ENCODE results near the gene SFXN4. TPM values are rescaled to one million over a fixed set of nuclear protein-coding genes. Genes with fewer than 3 reads are reported as not detected.
"Not testable (repeated sequence)": the region's sequence is repeated elsewhere in the genome, so short reads cannot be mapped to it uniquely, and the experiment has no call there.

The SFXN4 gene
- total and polyA plus RNA-seq, 7 donors: 14.8 to 48.3 (median 19.7) TPM

DNA sequence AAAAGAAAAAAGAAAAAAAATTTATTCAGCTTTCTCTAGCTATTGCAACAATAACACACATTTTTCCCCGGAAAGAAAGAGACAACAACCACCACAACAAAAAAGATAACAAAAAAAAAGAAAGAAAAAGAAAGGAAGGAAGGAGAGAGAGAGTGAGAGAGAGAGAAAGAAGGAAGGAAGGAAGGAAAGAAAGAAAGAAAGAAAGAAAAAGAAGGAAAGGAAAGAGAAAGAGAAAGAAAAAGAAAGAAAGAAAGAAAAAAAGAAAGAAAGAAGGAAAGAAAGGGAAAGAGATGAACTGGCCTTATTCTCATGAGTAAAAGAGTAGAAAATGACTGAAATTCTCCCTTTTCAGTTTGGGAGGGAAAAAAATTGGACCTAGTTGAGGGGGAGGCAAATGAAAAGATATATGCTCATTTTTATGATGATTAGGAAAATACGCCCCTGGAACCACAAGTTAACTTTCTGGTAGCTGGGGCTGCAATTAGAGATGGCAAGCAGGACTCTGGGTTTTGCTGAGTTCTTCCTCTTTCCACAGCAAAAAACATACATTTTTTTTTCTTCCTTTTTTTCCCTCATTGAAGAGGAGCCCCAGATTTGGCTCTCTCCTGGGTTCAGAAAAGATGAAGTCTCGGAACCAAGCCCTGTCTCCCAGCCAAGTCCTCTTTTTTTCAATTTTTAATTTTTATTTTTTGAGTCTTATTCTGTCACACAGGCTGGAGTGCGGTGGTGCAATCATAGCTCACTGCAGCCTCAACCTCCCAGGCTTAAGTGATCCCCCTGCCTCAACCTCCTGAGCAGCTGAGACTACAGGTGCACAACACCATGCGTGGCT, 25.7 kb upstream of the SFXN4 start:
- no peak for TF ChIP-seq POLR2AphosphoS5 (IDR thresholded peaks at IDR 0.05)
- TF ChIP-seq POLR2A (IDR thresholded peaks at IDR 0.05): no peak
- TF ChIP-seq, protein P1, sequence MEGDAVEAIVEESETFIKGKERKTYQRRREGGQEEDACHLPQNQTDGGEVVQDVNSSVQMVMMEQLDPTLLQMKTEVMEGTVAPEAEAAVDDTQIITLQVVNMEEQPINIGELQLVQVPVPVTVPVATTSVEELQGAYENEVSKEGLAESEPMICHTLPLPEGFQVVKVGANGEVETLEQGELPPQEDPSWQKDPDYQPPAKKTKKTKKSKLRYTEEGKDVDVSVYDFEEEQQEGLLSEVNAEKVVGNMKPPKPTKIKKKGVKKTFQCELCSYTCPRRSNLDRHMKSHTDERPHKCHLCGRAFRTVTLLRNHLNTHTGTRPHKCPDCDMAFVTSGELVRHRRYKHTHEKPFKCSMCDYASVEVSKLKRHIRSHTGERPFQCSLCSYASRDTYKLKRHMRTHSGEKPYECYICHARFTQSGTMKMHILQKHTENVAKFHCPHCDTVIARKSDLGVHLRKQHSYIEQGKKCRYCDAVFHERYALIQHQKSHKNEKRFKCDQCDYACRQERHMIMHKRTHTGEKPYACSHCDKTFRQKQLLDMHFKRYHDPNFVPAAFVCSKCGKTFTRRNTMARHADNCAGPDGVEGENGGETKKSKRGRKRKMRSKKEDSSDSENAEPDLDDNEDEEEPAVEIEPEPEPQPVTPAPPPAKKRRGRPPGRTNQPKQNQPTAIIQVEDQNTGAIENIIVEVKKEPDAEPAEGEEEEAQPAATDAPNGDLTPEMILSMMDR (IDR thresholded peaks at IDR 0.05): no peak
- no peak for TF ChIP-seq EP300 (IDR thresholded peaks at IDR 0.05)
- no peak overlapping the region for H3K27ac ChIP-seq
- no peaks in the 10 kb centered on the region for H3K36me3 ChIP-seq
- no peaks in the 10 kb centered on the region for H3K4me1 ChIP-seq
- intact Hi-C loops (cut with DNase I): no loop called here
- DNase-seq: peak; percentile 9
- no peak overlapping the region for H3K4me3 ChIP-seq
- H3K9me3 ChIP-seq: no peaks in the 10 kb centered on the region
- H3K27me3 ChIP-seq: no peaks in the 10 kb centered on the region
- WGBS, 2 donors: 53 to 57% methylated on average over 5 of the region's 5 CpGs

DNA sequence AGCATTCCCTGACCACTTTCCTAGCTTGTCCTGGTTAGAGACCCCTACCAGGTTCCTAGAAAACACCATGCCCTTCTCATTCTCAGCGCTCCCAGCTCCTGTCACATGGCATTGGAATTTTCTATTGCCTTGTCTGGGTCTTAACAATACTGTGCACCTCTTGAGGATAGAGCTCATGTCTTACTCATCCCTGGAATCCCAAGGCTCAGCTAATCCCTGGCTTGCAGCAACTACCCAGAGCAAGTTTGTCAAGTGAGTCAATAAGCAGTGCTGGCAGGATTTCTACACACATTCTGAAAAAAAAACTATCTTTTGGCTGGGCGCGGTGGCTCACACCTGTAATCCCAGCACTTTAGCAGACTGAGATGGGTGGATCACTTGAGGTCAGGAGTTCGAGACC, 24.8 kb upstream of the SFXN4 start:
- Histone ChIP-seq H3K36me3 (no peaks in the 10 kb centered on the region), H3K27ac (no peak overlapping the region), H3K9me3 (no peaks in the 10 kb centered on the region), H3K4me3 (no peak overlapping the region), H3K27me3 (no peaks in the 10 kb centered on the region), H3K4me1 (no peaks in the 10 kb centered on the region)
- intact Hi-C loops (cut with DNase I): no loop called here
- WGBS, 2 donors: 90 to 93% methylated on average over 4 of the region's 4 CpGs
- TF ChIP-seq EP300 (IDR thresholded peaks at IDR 0.05) (no peak), POLR2A (IDR thresholded peaks at IDR 0.05) (no peak), POLR2AphosphoS5 (IDR thresholded peaks at IDR 0.05) (no peak)
- TF ChIP-seq, protein P1 (IDR thresholded peaks at IDR 0.05): no peak
- DNase-seq: peak; percentile 65

DNA sequence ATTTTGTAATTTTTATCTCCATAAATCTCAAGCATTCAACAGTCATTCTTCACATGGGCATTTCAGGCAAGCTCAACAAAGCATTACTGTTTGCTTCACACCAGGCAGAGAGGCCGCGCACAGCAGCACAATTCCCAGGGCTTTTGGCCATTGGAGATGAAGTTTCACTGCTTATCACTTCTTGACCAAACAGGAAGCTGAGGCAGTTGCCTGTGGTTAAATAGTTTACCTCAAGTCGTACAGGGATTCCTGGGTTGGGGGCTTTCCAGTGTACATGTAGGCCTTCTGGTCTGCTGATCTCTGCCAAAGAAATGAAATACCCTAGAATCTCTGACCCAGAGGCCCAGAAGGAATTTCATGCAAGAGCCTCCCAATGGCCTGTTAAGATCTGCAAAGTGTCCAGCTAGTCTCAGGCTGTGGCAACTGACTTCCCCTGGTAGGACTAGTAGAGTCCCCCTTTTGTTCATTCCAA, 24.3 kb upstream of the SFXN4 start:
- H3K27me3 ChIP-seq: no peaks in the 10 kb centered on the region
- TF ChIP-seq, protein P1 (IDR thresholded peaks at IDR 0.05): no peak
- no peak for TF ChIP-seq POLR2AphosphoS5 (IDR thresholded peaks at IDR 0.05)
- no peak for TF ChIP-seq EP300 (IDR thresholded peaks at IDR 0.05)
- TF ChIP-seq POLR2A (IDR thresholded peaks at IDR 0.05): no peak
- H3K36me3 ChIP-seq: no peaks in the 10 kb centered on the region
- DNase-seq: peak; percentile 22
- intact Hi-C loops (cut with DNase I): no loop called here
- 53 to 75% methylated on average over 3 of the region's 3 CpGs for WGBS, 2 donors
- no peak overlapping the region for H3K4me3 ChIP-seq
- H3K4me1 ChIP-seq: no peaks in the 10 kb centered on the region
- no peak overlapping the region for H3K27ac ChIP-seq
- no peaks in the 10 kb centered on the region for H3K9me3 ChIP-seq

DNA sequence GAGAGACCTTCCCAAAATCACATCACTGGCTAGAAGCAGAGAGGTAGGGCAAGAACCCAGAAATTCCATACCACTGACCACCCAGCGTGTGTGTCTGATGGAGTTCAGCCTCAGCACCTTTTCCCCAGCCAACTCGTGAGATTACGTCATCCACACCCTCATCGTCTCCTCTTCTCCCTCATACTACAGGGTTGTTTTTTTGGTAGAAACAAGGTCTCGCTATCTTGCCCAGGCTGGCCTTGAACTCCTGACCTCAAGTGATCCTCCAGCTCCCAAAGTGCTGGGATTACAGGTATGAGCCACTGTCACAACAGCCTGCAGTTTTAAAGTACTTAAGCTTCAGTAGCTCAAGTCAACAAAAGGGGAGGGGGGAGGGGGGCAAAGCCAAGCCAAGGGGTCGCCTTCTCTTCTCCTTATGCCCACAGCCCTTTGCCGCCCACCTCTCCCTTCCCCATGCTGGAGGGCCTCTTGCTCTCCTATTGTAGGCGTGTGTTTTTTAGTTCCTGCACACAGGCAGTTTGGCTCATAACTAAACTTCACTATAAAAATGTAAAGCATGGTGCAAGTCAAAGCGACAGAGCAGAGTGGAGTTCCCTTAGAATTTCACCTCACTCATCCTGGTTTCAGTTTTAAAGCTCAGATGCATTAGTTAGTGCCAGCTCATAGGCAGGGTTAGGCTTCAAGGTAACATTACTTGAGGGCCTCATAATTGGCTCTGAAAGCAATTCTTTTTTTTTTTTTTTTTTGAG, 18.3 kb upstream of the SFXN4 start:
- no peak overlapping the region for H3K4me3 ChIP-seq
- H3K4me1 ChIP-seq: peaks cover 0 to 7% (median 6%) of the 10 kb centered on the region in 4 donors
- intact Hi-C loops (cut with DNase I): no loop called here
- TF ChIP-seq POLR2AphosphoS5 (IDR thresholded peaks at IDR 0.05): no peak
- no peak for TF ChIP-seq EP300 (IDR thresholded peaks at IDR 0.05)
- TF ChIP-seq, protein P1 (IDR thresholded peaks at IDR 0.05): no peak
- TF ChIP-seq POLR2A (IDR thresholded peaks at IDR 0.05): no peak
- no peaks in the 10 kb centered on the region for H3K36me3 ChIP-seq
- H3K27ac ChIP-seq: peak overlapping the region in 1 of 4 donors; percentile 53
- WGBS, 2 donors: 83 to 90% methylated on average over 9 of the region's 9 CpGs
- DNase-seq: no peak
- H3K9me3 ChIP-seq: no peaks in the 10 kb centered on the region
- no peaks in the 10 kb centered on the region for H3K27me3 ChIP-seq

DNA sequence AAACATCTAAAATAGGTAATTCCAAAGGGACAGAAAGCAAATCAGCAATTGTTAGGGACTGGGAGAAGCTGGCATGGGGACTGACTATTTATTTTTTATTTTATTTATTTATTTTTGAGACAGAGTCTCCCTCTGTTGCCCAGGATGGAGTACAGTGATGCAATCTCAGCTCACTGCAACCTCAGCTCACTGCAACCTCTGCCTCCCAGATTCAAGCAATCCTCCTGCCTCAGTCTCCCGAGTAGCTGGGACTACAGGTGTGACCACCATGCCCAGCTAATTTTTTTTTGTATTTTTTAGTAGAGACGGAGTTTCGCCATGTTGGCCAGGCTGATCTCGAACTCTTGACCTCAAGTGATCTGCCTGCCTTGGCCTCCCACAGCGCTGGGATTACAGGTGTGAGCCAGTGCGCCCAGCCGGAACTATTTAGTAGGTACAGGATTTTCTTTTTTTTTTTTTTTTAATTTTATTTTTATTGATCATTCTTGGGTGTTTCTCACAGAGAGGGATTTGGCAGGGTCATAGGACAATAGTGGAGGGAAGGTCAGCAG, 15.4 kb upstream of the SFXN4 start:
- intact Hi-C loops (cut with DNase I); H3K27me3 ChIP-seq; H3K27ac ChIP-seq; DNase-seq; H3K36me3 ChIP-seq; H3K4me3 ChIP-seq; H3K9me3 ChIP-seq: not testable (repeated sequence)
- peaks cover 0 to 31% (median 24%) of the 10 kb centered on the region in 4 donors for H3K4me1 ChIP-seq
- WGBS, 2 donors: 97% methylated on average over 7 of the region's 7 CpGs
